GM18505 (cell line): ENCODE measurements around the gene MAP4K3.

Source experiments
- ATAC-seq: cut with Tn5 transposase; IDR thresholded peaks from one replicate; pipeline ENCODE4 v1.9.1; 2021; ENCODE audit not compliant: unreplicated experiment
- POLR2A ChIP-seq: IDR thresholded peaks from 4 replicates; pipeline ENCODE4 v1.6.1; 2011; ENCODE audit warnings: borderline replicate concordance; ENCODE audit not compliant: insufficient read depth, insufficient read length; ENCODE audit errors: extremely low read depth

Gene MAP4K3

GRCh38 chr2:39431592-39432316 is 5.3 kb downstream of the MAP4K3 start:
- TF ChIP-seq POLR2A, result no peak
- ATAC-seq, result no peak

- no peak for ATAC-seq
- TF ChIP-seq POLR2A, result no peak
Observed at GRCh38 chr2:39429746-39430145, 7.3 kb downstream of the MAP4K3 start.

GRCh38 chr2:39424951-39425350 is 12.1 kb downstream of the MAP4K3 start:
- TF ChIP-seq POLR2A, result no peak
- no peak for ATAC-seq

GRCh38 chr2:39422700-39423099 is 14.4 kb downstream of the MAP4K3 start:
- no peak for ATAC-seq
- TF ChIP-seq POLR2A, result no peak

GRCh38 chr2:39421354-39421753 is 15.7 kb downstream of the MAP4K3 start:
- ATAC-seq, result no peak
- TF ChIP-seq POLR2A, result no peak

- ATAC-seq, result no peak
- no peak for TF ChIP-seq POLR2A
Observed at GRCh38 chr2:39419282-39420223, 17.5 kb downstream of the MAP4K3 start.

- TF ChIP-seq POLR2A, result no peak
- no peak for ATAC-seq
Observed at GRCh38 chr2:39418491-39418890, 18.6 kb downstream of the MAP4K3 start.

- no peak for TF ChIP-seq POLR2A
Observed at GRCh38 chr2:39416140-39416539, 20.9 kb downstream of the MAP4K3 start.

GRCh38 chr2:39413063-39413737 is 23.9 kb downstream of the MAP4K3 start:
- no peak for ATAC-seq
- TF ChIP-seq POLR2A, result no peak

More at GRCh38 chr2:39416140-39416539, 20.9 kb downstream of the MAP4K3 start:
- no peak for ATAC-seq

GRCh38 chr2:39411181-39411944 is 25.7 kb downstream of the MAP4K3 start:
- no peak for TF ChIP-seq POLR2A
- no peak for ATAC-seq

- no peak for TF ChIP-seq POLR2A
- no peak for ATAC-seq
Observed at GRCh38 chr2:39409697-39410389, 27.2 kb downstream of the MAP4K3 start.
